ENCODE results near the gene PLCB1.

- TF ChIP-seq, protein P1, sequence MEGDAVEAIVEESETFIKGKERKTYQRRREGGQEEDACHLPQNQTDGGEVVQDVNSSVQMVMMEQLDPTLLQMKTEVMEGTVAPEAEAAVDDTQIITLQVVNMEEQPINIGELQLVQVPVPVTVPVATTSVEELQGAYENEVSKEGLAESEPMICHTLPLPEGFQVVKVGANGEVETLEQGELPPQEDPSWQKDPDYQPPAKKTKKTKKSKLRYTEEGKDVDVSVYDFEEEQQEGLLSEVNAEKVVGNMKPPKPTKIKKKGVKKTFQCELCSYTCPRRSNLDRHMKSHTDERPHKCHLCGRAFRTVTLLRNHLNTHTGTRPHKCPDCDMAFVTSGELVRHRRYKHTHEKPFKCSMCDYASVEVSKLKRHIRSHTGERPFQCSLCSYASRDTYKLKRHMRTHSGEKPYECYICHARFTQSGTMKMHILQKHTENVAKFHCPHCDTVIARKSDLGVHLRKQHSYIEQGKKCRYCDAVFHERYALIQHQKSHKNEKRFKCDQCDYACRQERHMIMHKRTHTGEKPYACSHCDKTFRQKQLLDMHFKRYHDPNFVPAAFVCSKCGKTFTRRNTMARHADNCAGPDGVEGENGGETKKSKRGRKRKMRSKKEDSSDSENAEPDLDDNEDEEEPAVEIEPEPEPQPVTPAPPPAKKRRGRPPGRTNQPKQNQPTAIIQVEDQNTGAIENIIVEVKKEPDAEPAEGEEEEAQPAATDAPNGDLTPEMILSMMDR (conservative IDR thresholded peaks at IDR 0.05) = no peak
- no peak for TF ChIP-seq ZFX (IDR thresholded peaks at IDR 0.05)
Measured at GRCh38 chr20:8798505-8798904, 666.4 kb downstream of the PLCB1 start.
